RWPE1 (cell line): ENCODE measurements around the gene SH3BP4.

Experiments
- CTCF ChIA-PET: fragments of 350-600 bp; sonication (Branson Sonifier 250); formaldehyde crosslinking; extraction: SDS; loops from one replicate; lab custom pipeline; 2021; lab: Yijun Ruan, JAX
- POLR2A ChIA-PET: fragments of 400-600 bp; formaldehyde crosslinking; extraction: SDS; loops from one replicate; lab custom pipeline; 2020; ENCODE audit warnings: antibody characterized with exemption; ENCODE audit not compliant: low non-redundant PET; lab: Yijun Ruan, JAX
- DNase-seq: peaks from one replicate; pipeline ENCODE4 v3.0.0; 2012; ENCODE audit warnings: low spot score
- H3K27ac ChIP-seq: fragments of 450-650 bp; 2 replicates; pipeline ENCODE4 v1.5.1; 2017
- TF ChIP-seq, protein P1 (sequence below): fragments of 450-650 bp; conservative IDR thresholded peaks from 2 replicates; pipeline ENCODE4 v1.5.1; 2017; ENCODE audit warnings: low read depth, mild to moderate bottlenecking

The SH3BP4 gene

DNA sequence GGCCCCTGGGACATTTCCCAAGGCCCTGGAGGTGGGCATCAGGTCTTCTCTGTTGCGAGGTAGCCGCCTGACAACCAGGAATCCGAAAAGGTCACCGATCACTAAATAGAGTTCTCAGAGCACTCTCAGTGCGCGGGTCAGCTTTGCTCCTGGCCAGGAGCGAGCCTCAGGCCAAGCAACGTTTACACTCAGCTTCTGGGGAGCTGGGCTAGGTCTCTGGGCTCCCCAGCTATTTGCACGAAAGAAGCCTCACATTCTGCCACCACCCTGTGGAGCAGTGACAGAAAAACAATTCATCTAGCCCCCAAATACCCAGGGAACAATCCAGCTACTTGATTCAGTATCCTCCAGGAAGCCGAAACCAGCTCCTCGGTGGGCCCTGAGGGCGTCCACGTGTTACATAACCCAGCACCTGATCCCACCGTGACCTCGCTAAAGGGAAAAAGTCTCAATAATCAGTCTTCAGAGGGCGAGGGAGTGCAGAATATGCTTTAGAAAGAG lies 3.3 kb downstream of the SH3BP4 start:
- DNase-seq: no peak
- CTCF ChIA-PET: no interaction called here
- POLR2A ChIA-PET: no interaction called here
- TF ChIP-seq, protein P1, sequence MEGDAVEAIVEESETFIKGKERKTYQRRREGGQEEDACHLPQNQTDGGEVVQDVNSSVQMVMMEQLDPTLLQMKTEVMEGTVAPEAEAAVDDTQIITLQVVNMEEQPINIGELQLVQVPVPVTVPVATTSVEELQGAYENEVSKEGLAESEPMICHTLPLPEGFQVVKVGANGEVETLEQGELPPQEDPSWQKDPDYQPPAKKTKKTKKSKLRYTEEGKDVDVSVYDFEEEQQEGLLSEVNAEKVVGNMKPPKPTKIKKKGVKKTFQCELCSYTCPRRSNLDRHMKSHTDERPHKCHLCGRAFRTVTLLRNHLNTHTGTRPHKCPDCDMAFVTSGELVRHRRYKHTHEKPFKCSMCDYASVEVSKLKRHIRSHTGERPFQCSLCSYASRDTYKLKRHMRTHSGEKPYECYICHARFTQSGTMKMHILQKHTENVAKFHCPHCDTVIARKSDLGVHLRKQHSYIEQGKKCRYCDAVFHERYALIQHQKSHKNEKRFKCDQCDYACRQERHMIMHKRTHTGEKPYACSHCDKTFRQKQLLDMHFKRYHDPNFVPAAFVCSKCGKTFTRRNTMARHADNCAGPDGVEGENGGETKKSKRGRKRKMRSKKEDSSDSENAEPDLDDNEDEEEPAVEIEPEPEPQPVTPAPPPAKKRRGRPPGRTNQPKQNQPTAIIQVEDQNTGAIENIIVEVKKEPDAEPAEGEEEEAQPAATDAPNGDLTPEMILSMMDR: no peak
- peak overlapping the region; percentile 67 for H3K27ac ChIP-seq

DNA sequence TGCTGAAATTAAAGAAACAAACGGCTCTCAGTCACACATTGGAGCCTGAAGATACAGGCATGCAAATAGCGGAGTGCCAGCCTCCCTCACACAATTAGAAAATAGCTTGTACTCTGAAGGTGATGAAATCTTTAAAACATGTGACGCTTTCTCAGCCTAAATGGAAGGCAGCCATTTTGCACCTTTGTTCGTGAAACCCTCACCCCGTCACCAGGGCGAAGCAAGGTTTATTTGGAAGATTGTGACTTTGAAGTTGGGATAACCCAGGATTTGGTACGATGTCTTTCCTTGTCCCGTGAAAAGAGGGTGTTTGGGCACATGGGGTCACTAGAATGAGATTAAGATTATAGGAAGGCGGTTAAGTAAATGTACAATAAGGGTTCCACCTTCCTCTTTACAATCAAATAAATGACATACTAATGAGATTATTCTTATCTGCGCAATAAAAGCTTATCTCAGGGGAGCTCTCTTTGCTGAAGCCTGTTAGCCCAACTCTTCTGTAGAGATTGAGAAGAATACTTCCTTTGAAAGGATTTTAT lies 4.2 kb downstream of the SH3BP4 start:
- ChIA-PET POLR2A (no interaction called here), CTCF (interaction anchor here (0.7 kb wide), 1 partner anchor 75 kb away, joined by 3 read pairs; no protein-coding TSS in a partner anchor)
- peak overlapping the region; percentile 95 for H3K27ac ChIP-seq
- TF ChIP-seq, protein P1: no peak
- DNase-seq: no peak

DNA sequence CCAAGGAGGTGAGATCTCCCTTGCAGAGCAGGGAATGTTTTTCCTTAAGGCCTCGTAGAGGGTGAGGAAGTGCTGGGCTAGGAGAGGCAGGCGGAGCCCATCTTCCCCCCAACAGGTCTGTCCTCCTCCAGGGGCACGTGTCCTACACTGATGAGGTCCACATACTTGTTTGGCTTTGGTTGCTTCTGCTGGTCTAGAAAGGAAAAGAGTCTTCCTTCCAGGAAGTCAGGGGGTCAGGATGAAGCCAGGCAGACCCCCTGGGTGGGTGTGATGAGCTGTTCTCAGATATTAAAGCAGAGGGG lies 6.0 kb downstream of the SH3BP4 start:
- ChIA-PET CTCF (interaction anchor here (1.2 kb wide), 1 partner anchor 159 kb away, joined by 3 read pairs; no protein-coding TSS in a partner anchor), POLR2A (no interaction called here)
- no peak for DNase-seq
- H3K27ac ChIP-seq: peak overlapping the region; percentile 95
- TF ChIP-seq, protein P1: no peak

- ChIA-PET CTCF (no interaction called here), POLR2A (no interaction called here)
- H3K27ac ChIP-seq: peak overlapping the region; percentile 95
Observed at GRCh38 chr2:234958311-234958710, 6.5 kb downstream of the SH3BP4 start.

GRCh38 chr2:234958746-234959395 lies 7.1 kb downstream of the SH3BP4 start:
- no peak for DNase-seq
- TF ChIP-seq, protein P1: no peak
- POLR2A ChIA-PET: no interaction called here
- CTCF ChIA-PET: no interaction called here
- H3K27ac ChIP-seq: peak overlapping the region; percentile 95; the same call in 1 of the 2 replicates

More at GRCh38 chr2:234958311-234958710, 6.5 kb downstream of the SH3BP4 start:
- TF ChIP-seq, protein P1: no peak
- DNase-seq: no peak

GRCh38 chr2:234960175-234961088 lies 8.6 kb downstream of the SH3BP4 start:
- TF ChIP-seq, protein P1: no peak
- ChIA-PET POLR2A (no interaction called here), CTCF (no interaction called here)
- DNase-seq: no peak
- no peak overlapping the region for H3K27ac ChIP-seq
